Mucosa of descending colon (tissue), 3 donors: ENCODE measurements around the gene SNRPA1. TPM values are rescaled to one million over a fixed set of nuclear protein-coding genes. Genes with fewer than 3 reads are reported as not detected.

Source experiments
- ATAC-seq: fragments of 200-7000 bp; cut with Tn5 transposase; one replicate; pipeline ENCODE4 v1.9.1; 2020; ENCODE audit warnings: mild to moderate bottlenecking, moderate library complexity
- DNase-seq, 3 donors: peaks; one replicate each; pipeline ENCODE4 v3.0.0-alpha.2; 2020
- H3K36me3 ChIP-seq: fragments of 200-600 bp; one replicate; pipeline ENCODE4 v1.8.0; 2021; ENCODE audit warnings: low read depth, mild to moderate bottlenecking
- H3K4me1 ChIP-seq: fragments of 200-600 bp; one replicate; pipeline ENCODE4 v1.8.0; 2021; ENCODE audit warnings: low read depth, mild to moderate bottlenecking
- H3K4me3 ChIP-seq: fragments of 200-600 bp; one replicate; pipeline ENCODE4 v1.8.0; 2021; ENCODE audit warnings: mild to moderate bottlenecking
- H3K9me3 ChIP-seq: fragments of 200-600 bp; one replicate; pipeline ENCODE4 v1.8.0; 2021; ENCODE audit warnings: mild to moderate bottlenecking
- CTCF ChIP-seq: fragments of 200-600 bp; IDR thresholded peaks from one replicate; pipeline ENCODE4 v1.8.0; 2022; ENCODE audit warnings: antibody characterized with exemption, mild to moderate bottlenecking
- intact Hi-C, 2 donors: fragments of 100-400 bp; cut with DNase I in 1 of 2; cut with micrococcal nuclease in 1 of 2; formaldehyde crosslinking; loops; one replicate each; pipeline versions ENCODE4 v1.11.0 to v1.11.1; 2022; cut with DNase I, micrococcal nuclease
- total RNA-seq, 3 donors: library from RNA; stranded (reverse); fragmentation: NEBNext Ultra II Directional in 2 of 3; extraction: Animal tissue kit (Norgen Biotek cat#: 25700) in 2 of 3; gene quantifications; one replicate each; pipeline versions ENCODE4 v1.2.1 to v1.2.4, GENCODE V29; 2021 to 2023
- donor health status: DM: no; HTN: no; CAD: no; lungs with moderate emphysema.
- donor health status: DM: no; HTN: no; CAD: no.
- donor health status: DM: no; HTN: yes; CAD: no.

SNRPA1 gene
- total RNA-seq, 3 donors from 2014 or later: 41.5 to 55.1 (median 52.1) TPM

GRCh38 chr15:101242999-101243336 lies 52.1 kb downstream of the SNRPA1 start:
- no peak overlapping the region for H3K4me3 ChIP-seq
- no peak for TF ChIP-seq CTCF
- H3K4me1 ChIP-seq: peaks cover 8% of the 10 kb centered on the region

GRCh38 chr15:101242160-101242998 lies 52.7 kb downstream of the SNRPA1 start:
- no peaks in the 10 kb centered on the region for H3K36me3 ChIP-seq
- H3K9me3 ChIP-seq: no peaks in the 10 kb centered on the region
- H3K4me3 ChIP-seq: no peak overlapping the region
- ATAC-seq (peak; percentile 82), DNase-seq (peak in 1 of 3 donors; percentile 56)
- intact Hi-C loops: no loop called here
- TF ChIP-seq CTCF: no peak
- H3K4me1 ChIP-seq: peaks cover 8% of the 10 kb centered on the region

More at GRCh38 chr15:101242999-101243336, 52.1 kb downstream of the SNRPA1 start:
- H3K36me3 ChIP-seq: no peaks in the 10 kb centered on the region
- DNase-seq (no peak), ATAC-seq (no peak)
- intact Hi-C loops: no loop called here
- no peaks in the 10 kb centered on the region for H3K9me3 ChIP-seq

- no peak for TF ChIP-seq CTCF
- Histone ChIP-seq H3K9me3 (no peaks in the 10 kb centered on the region), H3K4me3 (no peak overlapping the region), H3K36me3 (no peaks in the 10 kb centered on the region), H3K4me1 (peaks cover 8% of the 10 kb centered on the region)
- no peak for ATAC-seq
- no peak for DNase-seq
- intact Hi-C loops: no loop called here
These were observed 54.7 kb downstream of the SNRPA1 start for GRCh38 chr15:101240358-101240757.

GRCh38 chr15:101239724-101240136 lies 55.3 kb downstream of the SNRPA1 start:
- Histone ChIP-seq H3K4me1 (peaks cover 8% of the 10 kb centered on the region), H3K9me3 (no peaks in the 10 kb centered on the region), H3K36me3 (no peaks in the 10 kb centered on the region), H3K4me3 (no peak overlapping the region)
- DNase-seq (no peak), ATAC-seq (no peak)
- TF ChIP-seq CTCF: no peak
- intact Hi-C loops: no loop called here

- no peak for TF ChIP-seq CTCF
- peaks cover 4% of the 10 kb centered on the region for H3K4me1 ChIP-seq
These were observed 57.8 kb downstream of the SNRPA1 start for GRCh38 chr15:101237251-101237650.

More at GRCh38 chr15:101237251-101237650, 57.8 kb downstream of the SNRPA1 start:
- H3K9me3 ChIP-seq: no peaks in the 10 kb centered on the region
- H3K4me3 ChIP-seq: no peak overlapping the region
- intact Hi-C loops: no loop called here
- no peak for DNase-seq
- ATAC-seq: no peak
- H3K36me3 ChIP-seq: no peaks in the 10 kb centered on the region
